ENCODE measurements around the gene MAGI2.

Gene MAGI2

GRCh38 chr7:79453558-79454360, at the start of gene MAGI2:
Gene MAGI2 (minus strand): TSS chr7:79453667. CDS start chr7:79453320, 347 bp downstream.
- DNase-seq = no peak

GRCh38 chr7:79502151-79502550, 48.7 kb upstream of the MAGI2 start:
- no peak for DNase-seq

GRCh38 chr7:79500759-79501158, 47.3 kb upstream of the MAGI2 start:
- DNase-seq = no peak

GRCh38 chr7:79497728-79498127, 44.3 kb upstream of the MAGI2 start:
- no peak for DNase-seq

GRCh38 chr7:79495544-79496272, 42.2 kb upstream of the MAGI2 start:
- no peak for DNase-seq

GRCh38 chr7:79494046-79494445, 40.6 kb upstream of the MAGI2 start:
- no peak for DNase-seq

- DNase-seq = no peak
Observed at GRCh38 chr7:79489371-79489770, 35.9 kb upstream of the MAGI2 start.

- DNase-seq = no peak
Observed at GRCh38 chr7:79478386-79478785, 24.9 kb upstream of the MAGI2 start.

GRCh38 chr7:79475455-79475854, 22.0 kb upstream of the MAGI2 start:
- DNase-seq = no peak

GRCh38 chr7:79471699-79472098, 18.2 kb upstream of the MAGI2 start:
- DNase-seq = no peak

GRCh38 chr7:79471283-79471682, 17.8 kb upstream of the MAGI2 start:
- no peak for DNase-seq

- DNase-seq = no peak
Observed at GRCh38 chr7:79465551-79465950, 12.1 kb upstream of the MAGI2 start.

- DNase-seq = no peak
Observed at GRCh38 chr7:79464051-79464450, 10.6 kb upstream of the MAGI2 start.

- DNase-seq = no peak
Observed at GRCh38 chr7:79462390-79462789, 8.9 kb upstream of the MAGI2 start.

- no peak for DNase-seq
Observed at GRCh38 chr7:79461660-79462059, 8.2 kb upstream of the MAGI2 start.

GRCh38 chr7:79459381-79459780, 5.9 kb upstream of the MAGI2 start:
- no peak for DNase-seq

GRCh38 chr7:79458796-79459195, 5.3 kb upstream of the MAGI2 start:
- DNase-seq = no peak

GRCh38 chr7:79455173-79455790, 1.8 kb upstream of the MAGI2 start:
- DNase-seq = no peak

- no peak for DNase-seq
Observed at GRCh38 chr7:79454361-79454960, 994 bp upstream of the MAGI2 start.

GRCh38 chr7:79453266-79453557, 255 bp downstream of the MAGI2 start:
- no peak for DNase-seq

- DNase-seq = no peak
Observed at GRCh38 chr7:79452495-79453265, 787 bp downstream of the MAGI2 start.

- DNase-seq = peak; percentile 12
Observed at GRCh38 chr7:79452032-79452494, 1.4 kb downstream of the MAGI2 start.

GRCh38 chr7:79451580-79451979, 1.9 kb downstream of the MAGI2 start:
- DNase-seq = no peak
